Astrocyte of the spinal cord (primary cell): ENCODE measurements around the gene HBS1L.

Experiments used
- DNase-seq: peaks from one replicate; pipeline ENCODE4 v3.0.0; 2011; ENCODE audit warnings: low read depth, low spot score
- H3K4me3 ChIP-seq: 2 replicates; pipeline ENCODE4 v1.5.1; 2011; ENCODE audit warnings: low read depth, mild to moderate bottlenecking, low read length, moderate library complexity
- in situ Hi-C: cut with HindIII; loops from 2 replicates; pipeline ENCODE4 v1.10.0; 2017; ENCODE audit warnings: low sequenced_read_pairs
- TF ChIP-seq, protein P1 (sequence below): IDR thresholded peaks from 2 replicates; pipeline ENCODE4 v1.5.1; 2012; ENCODE audit warnings: low read depth, mild to moderate bottlenecking, low read length, inconsistent platforms

Gene HBS1L

DNA sequence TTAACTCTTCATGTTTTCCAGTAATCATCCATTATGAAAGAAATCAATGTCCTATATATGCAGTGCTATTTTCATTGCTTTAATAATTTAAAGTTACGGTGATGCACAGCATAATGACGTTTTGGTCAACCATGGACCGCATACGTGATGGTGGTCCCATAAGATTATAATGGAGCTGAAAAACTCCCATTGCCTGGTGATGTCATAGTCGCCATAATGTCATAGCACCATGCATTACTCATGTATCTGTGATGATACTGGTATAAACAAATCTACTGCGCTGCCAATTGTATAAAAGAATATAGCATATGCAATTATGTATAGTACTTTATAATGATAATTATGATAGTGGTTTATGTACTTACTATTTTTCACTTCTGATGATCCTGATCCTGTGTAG is 62.5 kb downstream of the HBS1L start:
- in situ Hi-C loops = no loop called here
- TF ChIP-seq, protein P1, sequence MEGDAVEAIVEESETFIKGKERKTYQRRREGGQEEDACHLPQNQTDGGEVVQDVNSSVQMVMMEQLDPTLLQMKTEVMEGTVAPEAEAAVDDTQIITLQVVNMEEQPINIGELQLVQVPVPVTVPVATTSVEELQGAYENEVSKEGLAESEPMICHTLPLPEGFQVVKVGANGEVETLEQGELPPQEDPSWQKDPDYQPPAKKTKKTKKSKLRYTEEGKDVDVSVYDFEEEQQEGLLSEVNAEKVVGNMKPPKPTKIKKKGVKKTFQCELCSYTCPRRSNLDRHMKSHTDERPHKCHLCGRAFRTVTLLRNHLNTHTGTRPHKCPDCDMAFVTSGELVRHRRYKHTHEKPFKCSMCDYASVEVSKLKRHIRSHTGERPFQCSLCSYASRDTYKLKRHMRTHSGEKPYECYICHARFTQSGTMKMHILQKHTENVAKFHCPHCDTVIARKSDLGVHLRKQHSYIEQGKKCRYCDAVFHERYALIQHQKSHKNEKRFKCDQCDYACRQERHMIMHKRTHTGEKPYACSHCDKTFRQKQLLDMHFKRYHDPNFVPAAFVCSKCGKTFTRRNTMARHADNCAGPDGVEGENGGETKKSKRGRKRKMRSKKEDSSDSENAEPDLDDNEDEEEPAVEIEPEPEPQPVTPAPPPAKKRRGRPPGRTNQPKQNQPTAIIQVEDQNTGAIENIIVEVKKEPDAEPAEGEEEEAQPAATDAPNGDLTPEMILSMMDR = no peak
- no peak overlapping the region for H3K4me3 ChIP-seq
- no peak for DNase-seq

DNA sequence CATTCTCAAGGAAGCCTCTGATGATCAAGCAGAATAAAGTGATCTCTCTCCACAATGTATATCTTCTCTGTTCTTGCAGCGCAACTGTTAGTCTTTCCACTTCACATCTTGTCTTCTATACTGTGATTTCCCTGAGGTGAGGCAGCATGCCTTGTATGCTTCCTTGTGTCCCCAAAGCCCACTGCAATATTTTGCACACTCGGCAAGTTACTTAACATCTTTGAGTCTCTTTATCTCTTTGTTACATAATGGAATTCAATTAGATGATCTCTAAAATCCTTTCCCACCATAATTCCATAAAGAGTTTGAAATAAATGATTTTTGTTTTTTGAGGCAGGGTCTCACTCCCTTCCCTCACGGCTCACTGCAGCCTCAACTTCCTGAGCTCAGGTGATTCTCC is 64.4 kb downstream of the HBS1L start:
- TF ChIP-seq, protein P1 = no peak
- no peak for DNase-seq
- in situ Hi-C loops = no loop called here
- H3K4me3 ChIP-seq = no peak overlapping the region

DNA sequence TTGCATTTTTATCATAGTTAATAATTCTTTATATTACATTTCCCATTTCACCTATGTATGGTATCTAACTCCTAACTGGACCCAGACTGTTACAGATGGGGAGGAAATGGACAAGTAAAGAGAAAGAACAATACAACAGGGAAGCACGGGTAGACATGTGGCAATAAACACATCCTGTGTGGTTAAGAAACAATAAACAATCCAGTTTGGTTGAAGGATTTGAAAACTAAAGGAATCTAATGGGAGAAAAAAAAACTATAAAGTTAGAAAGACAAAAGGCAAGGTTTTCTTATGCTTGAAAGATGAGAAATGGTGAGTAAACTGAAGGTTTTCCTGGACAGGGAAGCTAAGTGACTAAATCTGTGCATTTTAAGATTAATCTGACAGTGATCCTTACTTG is 69.8 kb downstream of the HBS1L start:
- no peak overlapping the region for H3K4me3 ChIP-seq
- TF ChIP-seq, protein P1 = no peak
- in situ Hi-C loops = no loop called here
- DNase-seq = peak; percentile 46

DNA sequence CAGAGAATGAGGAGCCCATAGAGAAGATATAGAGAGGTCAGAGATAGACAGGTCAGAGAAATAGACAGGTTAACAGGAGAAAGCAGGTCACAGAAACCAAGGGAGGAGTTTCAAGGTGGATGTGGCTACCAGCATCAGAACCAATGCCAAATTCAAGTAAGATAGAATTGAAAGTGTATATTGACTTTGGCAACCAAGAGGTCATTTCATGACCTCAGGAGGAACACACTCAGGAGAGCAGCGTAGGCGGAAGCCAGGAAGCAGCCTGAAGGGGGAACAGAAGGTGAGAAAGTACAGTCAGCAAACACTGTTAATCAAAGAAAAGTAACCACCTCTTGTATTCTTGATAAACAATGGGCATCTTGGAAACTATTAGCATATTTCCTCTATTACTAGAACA is 70.8 kb downstream of the HBS1L start:
- in situ Hi-C loops = no loop called here
- H3K4me3 ChIP-seq = no peak overlapping the region
- no peak for DNase-seq
- TF ChIP-seq, protein P1 = no peak

DNA sequence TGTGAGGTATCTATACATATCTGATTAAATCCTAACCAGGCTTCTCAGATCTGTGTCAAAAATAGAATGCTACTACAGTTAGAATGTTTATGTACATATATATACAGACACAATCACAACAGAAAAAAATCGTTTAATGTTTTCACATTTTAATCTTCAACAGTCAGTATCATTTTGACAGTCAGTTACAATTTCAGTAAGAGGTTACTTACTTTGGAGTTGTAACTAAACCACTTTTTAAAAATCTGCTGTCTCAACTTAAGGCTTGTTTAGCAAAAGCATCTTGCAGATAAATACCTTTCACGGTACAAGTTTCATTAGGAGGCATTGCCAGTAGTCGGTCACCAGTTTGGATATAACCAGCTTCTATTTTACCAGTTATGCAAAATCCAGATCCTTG is 72.5 kb downstream of the HBS1L start:
- no peak for DNase-seq
- H3K4me3 ChIP-seq = no peak overlapping the region
- in situ Hi-C loops = no loop called here
- TF ChIP-seq, protein P1 = no peak

DNA sequence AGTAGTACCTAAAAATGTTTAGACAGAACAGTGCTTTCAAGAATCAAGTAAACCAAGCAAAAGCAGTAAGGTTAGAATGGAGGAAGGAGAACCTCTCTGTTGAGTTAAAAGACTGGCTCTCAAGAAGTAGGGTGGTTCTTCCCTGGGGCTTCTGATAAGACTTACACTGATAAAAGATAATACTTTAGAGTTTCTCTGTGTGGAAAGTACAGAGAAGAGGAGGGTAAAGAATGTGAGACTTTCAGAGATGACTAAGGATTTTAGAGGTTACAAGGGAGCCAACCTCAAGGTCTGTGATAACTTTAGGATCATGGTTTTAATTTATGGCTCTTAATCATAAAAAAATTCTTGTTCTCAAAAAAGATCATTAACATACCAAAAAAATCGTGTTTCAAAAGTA is 73.8 kb downstream of the HBS1L start:
- in situ Hi-C loops = no loop called here
- TF ChIP-seq, protein P1 = no peak
- no peak overlapping the region for H3K4me3 ChIP-seq
- no peak for DNase-seq

DNA sequence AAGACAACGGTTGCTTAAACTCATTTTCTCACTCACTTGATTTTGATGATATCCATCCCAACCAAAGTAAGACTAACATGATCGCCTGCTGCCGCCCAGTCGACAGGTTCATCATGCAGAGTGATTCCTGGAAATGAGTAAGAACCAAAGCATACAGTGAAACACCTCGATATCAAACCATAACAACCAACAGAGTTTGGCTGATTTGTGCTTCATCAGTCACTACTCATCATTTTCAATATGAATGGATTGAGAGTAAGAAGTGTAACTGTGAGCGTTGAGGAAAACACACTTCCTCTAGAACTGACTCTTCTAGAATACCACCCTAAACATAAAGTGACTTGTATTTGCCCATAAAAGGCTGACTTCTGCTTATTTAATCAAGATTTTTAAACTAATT is 75.5 kb downstream of the HBS1L start:
- H3K4me3 ChIP-seq = no peak overlapping the region
- in situ Hi-C loops = no loop called here
- TF ChIP-seq, protein P1 = no peak
- no peak for DNase-seq
